GM12801 (cell line): ENCODE data around the gene NUCB2.

Experiments
- TF ChIP-seq, protein P1 (sequence below): IDR thresholded peaks from one replicate; pipeline ENCODE4 v1.5.1; 2011; ENCODE audit warnings: control low read depth; ENCODE audit not compliant: insufficient read length; ENCODE audit errors: extremely low read depth

Gene NUCB2

DNA sequence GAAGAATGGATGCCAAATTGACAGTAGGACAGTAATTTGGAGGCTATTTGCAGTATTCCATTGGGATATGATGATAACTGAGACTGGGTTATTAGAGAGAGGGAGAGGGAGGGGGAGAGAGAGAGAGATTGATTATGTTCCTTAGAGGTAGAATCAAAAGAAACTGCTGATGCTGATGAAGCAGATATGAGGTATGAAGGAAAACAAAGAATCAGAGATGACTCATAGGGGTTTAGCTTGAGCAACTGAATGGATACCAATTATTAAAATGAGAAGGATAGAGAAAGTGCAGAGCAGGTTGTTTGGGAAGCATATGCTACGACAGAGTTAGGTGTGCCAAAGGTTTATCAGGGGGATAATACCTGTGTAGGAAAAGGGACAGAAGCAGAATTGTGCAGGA, 12.8 kb upstream of the NUCB2 start:
- TF ChIP-seq, protein P1, sequence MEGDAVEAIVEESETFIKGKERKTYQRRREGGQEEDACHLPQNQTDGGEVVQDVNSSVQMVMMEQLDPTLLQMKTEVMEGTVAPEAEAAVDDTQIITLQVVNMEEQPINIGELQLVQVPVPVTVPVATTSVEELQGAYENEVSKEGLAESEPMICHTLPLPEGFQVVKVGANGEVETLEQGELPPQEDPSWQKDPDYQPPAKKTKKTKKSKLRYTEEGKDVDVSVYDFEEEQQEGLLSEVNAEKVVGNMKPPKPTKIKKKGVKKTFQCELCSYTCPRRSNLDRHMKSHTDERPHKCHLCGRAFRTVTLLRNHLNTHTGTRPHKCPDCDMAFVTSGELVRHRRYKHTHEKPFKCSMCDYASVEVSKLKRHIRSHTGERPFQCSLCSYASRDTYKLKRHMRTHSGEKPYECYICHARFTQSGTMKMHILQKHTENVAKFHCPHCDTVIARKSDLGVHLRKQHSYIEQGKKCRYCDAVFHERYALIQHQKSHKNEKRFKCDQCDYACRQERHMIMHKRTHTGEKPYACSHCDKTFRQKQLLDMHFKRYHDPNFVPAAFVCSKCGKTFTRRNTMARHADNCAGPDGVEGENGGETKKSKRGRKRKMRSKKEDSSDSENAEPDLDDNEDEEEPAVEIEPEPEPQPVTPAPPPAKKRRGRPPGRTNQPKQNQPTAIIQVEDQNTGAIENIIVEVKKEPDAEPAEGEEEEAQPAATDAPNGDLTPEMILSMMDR: no peak

DNA sequence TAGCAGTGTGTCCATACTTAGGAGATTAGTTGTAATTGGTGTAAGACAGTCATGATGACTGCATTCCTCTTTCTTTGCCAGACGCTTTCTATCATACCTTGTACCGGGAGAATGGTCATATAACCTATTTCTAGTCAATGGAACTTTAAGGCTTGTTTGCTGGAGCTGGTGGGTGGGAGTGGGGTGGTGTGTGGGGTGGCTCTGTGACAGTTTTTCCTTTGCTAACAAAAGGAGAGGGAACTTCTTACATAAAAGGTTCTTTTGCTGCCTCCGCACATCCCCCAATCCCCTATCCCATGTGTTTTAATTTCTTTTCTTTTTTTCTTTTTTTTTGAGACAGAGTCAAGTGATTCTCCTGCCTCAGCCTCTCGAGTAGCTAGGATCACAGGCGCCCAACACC, 9.8 kb upstream of the NUCB2 start:
- TF ChIP-seq, protein P1: no peak

DNA sequence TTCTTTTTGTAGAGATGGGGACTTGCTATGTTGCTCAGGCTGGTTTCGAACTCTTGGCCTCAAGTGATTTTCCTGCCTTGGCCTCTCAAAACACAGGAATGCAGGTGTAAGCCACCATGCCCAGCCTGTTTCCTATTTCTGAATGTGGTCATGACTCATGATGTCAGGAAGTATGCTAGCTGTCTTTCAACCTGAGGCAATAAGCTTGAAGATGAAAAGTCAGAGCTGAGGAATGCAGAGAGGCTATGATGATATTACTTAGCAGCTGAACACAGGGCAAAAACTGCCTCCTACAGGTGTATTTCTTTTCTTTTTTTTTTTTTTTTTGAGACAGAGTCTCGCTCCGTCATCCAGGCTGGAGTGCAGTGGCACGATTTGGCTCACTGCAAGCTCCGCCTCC, 9.0 kb upstream of the NUCB2 start:
- TF ChIP-seq, protein P1: no peak

DNA sequence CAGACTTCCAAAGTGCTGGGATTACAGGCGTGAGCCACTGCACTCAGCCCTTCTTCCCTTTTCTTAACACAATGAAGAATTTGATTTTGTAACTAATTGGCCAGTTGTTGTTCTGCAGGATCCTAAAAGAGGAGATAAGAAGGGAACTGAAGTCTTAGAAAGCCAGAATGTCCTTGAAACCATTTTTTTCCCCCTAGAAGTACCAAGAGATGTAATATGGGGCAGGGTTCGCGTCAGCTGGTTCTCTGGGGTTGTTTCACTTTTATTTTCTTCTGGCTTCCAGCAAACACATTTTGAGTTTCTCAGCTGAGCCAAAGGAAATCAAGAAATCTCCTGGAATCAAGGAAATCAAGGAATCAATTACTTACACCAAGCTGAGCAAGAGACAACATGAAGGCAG, 7.6 kb upstream of the NUCB2 start:
- TF ChIP-seq, protein P1: no peak

DNA sequence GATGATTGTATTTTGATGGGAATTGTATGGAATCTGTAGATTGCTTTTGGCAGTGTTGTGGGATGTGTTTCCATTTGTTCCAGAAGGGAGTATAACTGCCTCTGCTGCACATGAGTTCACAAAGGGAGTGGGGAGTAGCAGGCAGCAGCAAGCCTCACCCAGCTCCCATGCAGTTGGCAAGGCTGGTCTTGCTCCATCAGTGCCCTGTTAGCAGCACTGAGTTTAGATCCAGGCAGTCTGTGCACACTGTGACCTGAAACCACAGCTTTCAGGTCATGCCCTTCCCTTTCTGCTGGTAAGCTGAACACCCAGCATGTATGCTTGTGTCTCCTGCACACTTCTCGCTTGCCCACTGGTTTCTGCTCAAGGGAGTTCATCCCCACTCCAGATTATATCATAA, 3.7 kb upstream of the NUCB2 start:
- TF ChIP-seq, protein P1: no peak

DNA sequence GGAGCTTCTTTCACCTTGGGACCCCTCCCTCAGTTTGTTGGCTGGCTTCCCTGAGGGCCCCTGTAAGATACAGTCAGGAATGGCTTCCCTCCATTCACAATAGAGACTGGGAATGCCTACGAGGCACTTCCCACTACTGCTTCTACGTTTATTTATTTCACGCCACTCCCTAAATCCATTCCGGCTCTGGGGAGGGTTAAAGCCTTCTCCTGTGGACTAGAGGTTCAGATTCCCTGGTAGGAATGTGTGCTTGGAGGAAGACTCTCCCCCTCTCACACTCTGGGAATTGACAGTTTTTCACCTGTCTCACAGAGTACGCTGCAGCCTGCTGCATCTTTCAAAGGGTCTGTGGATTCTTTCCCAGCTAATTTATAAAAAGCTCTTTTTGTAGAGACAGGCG, 3.3 kb upstream of the NUCB2 start:
- TF ChIP-seq, protein P1: no peak

DNA sequence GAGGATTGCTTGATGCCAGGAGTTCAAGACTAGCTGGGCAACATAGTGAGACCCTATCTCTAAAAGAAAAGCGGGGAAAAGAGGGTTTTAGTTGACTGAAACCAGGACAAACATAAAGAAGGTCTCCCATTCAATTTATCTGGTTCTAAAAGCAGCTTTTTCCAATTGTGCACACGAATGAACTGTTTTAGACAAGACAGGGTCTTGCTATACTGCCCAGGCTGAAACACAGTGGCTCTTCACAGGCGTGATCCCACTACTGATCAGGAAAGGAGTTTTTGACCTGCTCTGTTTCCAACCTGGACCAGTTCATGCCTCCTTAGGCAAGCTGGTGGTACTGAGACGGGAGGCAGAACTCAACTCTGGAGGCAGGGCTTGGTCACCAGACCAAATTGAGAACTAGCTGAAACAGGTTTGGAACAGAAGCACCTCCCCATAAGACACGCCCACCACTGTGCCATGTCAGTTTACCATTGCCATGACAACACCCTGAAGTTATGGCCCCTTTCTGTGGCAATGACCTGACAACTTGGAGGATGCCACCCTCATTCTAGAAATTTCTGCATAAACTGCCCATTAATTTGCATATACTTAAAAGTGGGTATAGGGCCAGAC, 2.8 kb upstream of the NUCB2 start:
- TF ChIP-seq, protein P1: no peak
